Measurements from ENCODE around the gene C22orf39.

The C22orf39 gene

GRCh38 chr22:19461506-19461905 is 14.0 kb upstream of the C22orf39 start:
- peaks cover 77% of the 10 kb centered on the region for H3K36me3 ChIP-seq (ENCODE audit: insufficient read depth, low read depth, low read length)
- no peak overlapping the region for H3K9ac ChIP-seq (ENCODE audit: low read depth, low read length)
- no peaks in the 10 kb centered on the region for H3K9me3 ChIP-seq (ENCODE audit: insufficient read depth, low read depth, low read length)
- H3K27me3 ChIP-seq (ENCODE audit: insufficient read depth, low read length) = no peaks in the 10 kb centered on the region
- H3K4me3 ChIP-seq (ENCODE audit: low read length) = no peak overlapping the region
- H3K4me1 ChIP-seq (ENCODE audit: insufficient read depth, low read length) = no peaks in the 10 kb centered on the region
- H3K27ac ChIP-seq (ENCODE audit: low read length) = no peak overlapping the region

GRCh38 chr22:19460036-19460435 is 12.5 kb upstream of the C22orf39 start:
- Histone ChIP-seq H3K27me3 (ENCODE audit: insufficient read depth, low read length) (no peaks in the 10 kb centered on the region), H3K4me3 (ENCODE audit: low read length) (no peak overlapping the region), H3K27ac (ENCODE audit: low read length) (no peak overlapping the region), H3K9ac (ENCODE audit: low read depth, low read length) (no peak overlapping the region), H3K9me3 (ENCODE audit: insufficient read depth, low read depth, low read length) (no peaks in the 10 kb centered on the region), H3K4me1 (ENCODE audit: insufficient read depth, low read length) (no peaks in the 10 kb centered on the region), H3K36me3 (ENCODE audit: insufficient read depth, low read depth, low read length) (peaks cover 77% of the 10 kb centered on the region)

GRCh38 chr22:19457828-19458428 is 10.4 kb upstream of the C22orf39 start:
- Histone ChIP-seq H3K36me3 (ENCODE audit: insufficient read depth, low read depth, low read length) (peaks cover 77% of the 10 kb centered on the region), H3K4me1 (ENCODE audit: insufficient read depth, low read length) (no peaks in the 10 kb centered on the region), H3K9me3 (ENCODE audit: insufficient read depth, low read depth, low read length) (no peaks in the 10 kb centered on the region), H3K27me3 (ENCODE audit: insufficient read depth, low read length) (no peaks in the 10 kb centered on the region), H3K4me3 (ENCODE audit: low read length) (no peak overlapping the region), H3K9ac (ENCODE audit: low read depth, low read length) (no peak overlapping the region), H3K27ac (ENCODE audit: low read length) (no peak overlapping the region)

GRCh38 chr22:19456541-19456940 is 9.0 kb upstream of the C22orf39 start:
- Histone ChIP-seq H3K27me3 (ENCODE audit: insufficient read depth, low read length) (no peaks in the 10 kb centered on the region), H3K36me3 (ENCODE audit: insufficient read depth, low read depth, low read length) (peaks cover 85% of the 10 kb centered on the region), H3K4me3 (ENCODE audit: low read length) (no peak overlapping the region), H3K9ac (ENCODE audit: low read depth, low read length) (no peak overlapping the region), H3K27ac (ENCODE audit: low read length) (no peak overlapping the region), H3K9me3 (ENCODE audit: insufficient read depth, low read depth, low read length) (no peaks in the 10 kb centered on the region), H3K4me1 (ENCODE audit: insufficient read depth, low read length) (no peaks in the 10 kb centered on the region)

- H3K36me3 ChIP-seq (ENCODE audit: insufficient read depth, low read depth, low read length) = peaks cover 85% of the 10 kb centered on the region
- H3K4me3 ChIP-seq (ENCODE audit: low read length) = no peak overlapping the region
- no peak overlapping the region for H3K9ac ChIP-seq (ENCODE audit: low read depth, low read length)
- no peaks in the 10 kb centered on the region for H3K4me1 ChIP-seq (ENCODE audit: insufficient read depth, low read length)
- no peaks in the 10 kb centered on the region for H3K27me3 ChIP-seq (ENCODE audit: insufficient read depth, low read length)
- H3K9me3 ChIP-seq (ENCODE audit: insufficient read depth, low read depth, low read length) = no peaks in the 10 kb centered on the region
- H3K27ac ChIP-seq (ENCODE audit: low read length) = no peak overlapping the region
These were observed 8.3 kb upstream of the C22orf39 start for GRCh38 chr22:19455585-19456370.

- Histone ChIP-seq H3K27ac (ENCODE audit: low read length) (no peak overlapping the region), H3K4me1 (ENCODE audit: insufficient read depth, low read length) (no peaks in the 10 kb centered on the region), H3K36me3 (ENCODE audit: insufficient read depth, low read depth, low read length) (peaks cover 88% of the 10 kb centered on the region)
These were observed 7.5 kb upstream of the C22orf39 start for GRCh38 chr22:19455033-19455432.

GRCh38 chr22:19454156-19454555 is 6.6 kb upstream of the C22orf39 start:
- no peaks in the 10 kb centered on the region for H3K9me3 ChIP-seq (ENCODE audit: insufficient read depth, low read depth, low read length)
- H3K9ac ChIP-seq (ENCODE audit: low read depth, low read length) = no peak overlapping the region
- peaks cover 91% of the 10 kb centered on the region for H3K36me3 ChIP-seq (ENCODE audit: insufficient read depth, low read depth, low read length)

More at GRCh38 chr22:19455033-19455432, 7.5 kb upstream of the C22orf39 start:
- H3K9me3 ChIP-seq (ENCODE audit: insufficient read depth, low read depth, low read length) = no peaks in the 10 kb centered on the region
- no peaks in the 10 kb centered on the region for H3K27me3 ChIP-seq (ENCODE audit: insufficient read depth, low read length)
- no peak overlapping the region for H3K9ac ChIP-seq (ENCODE audit: low read depth, low read length)
- H3K4me3 ChIP-seq (ENCODE audit: low read length) = no peak overlapping the region

GRCh38 chr22:19453718-19454117 is 6.2 kb upstream of the C22orf39 start:
- Histone ChIP-seq H3K27ac (ENCODE audit: low read length) (no peak overlapping the region), H3K36me3 (ENCODE audit: insufficient read depth, low read depth, low read length) (peaks cover 88% of the 10 kb centered on the region), H3K27me3 (ENCODE audit: insufficient read depth, low read length) (no peaks in the 10 kb centered on the region), H3K4me3 (ENCODE audit: low read length) (no peak overlapping the region), H3K9ac (ENCODE audit: low read depth, low read length) (no peak overlapping the region), H3K9me3 (ENCODE audit: insufficient read depth, low read depth, low read length) (no peaks in the 10 kb centered on the region), H3K4me1 (ENCODE audit: insufficient read depth, low read length) (no peaks in the 10 kb centered on the region)

More at GRCh38 chr22:19454156-19454555, 6.6 kb upstream of the C22orf39 start:
- H3K27me3 ChIP-seq (ENCODE audit: insufficient read depth, low read length) = no peaks in the 10 kb centered on the region
- H3K4me3 ChIP-seq (ENCODE audit: low read length) = no peak overlapping the region
- no peak overlapping the region for H3K27ac ChIP-seq (ENCODE audit: low read length)
- no peaks in the 10 kb centered on the region for H3K4me1 ChIP-seq (ENCODE audit: insufficient read depth, low read length)

GRCh38 chr22:19451570-19451969 is 4.1 kb upstream of the C22orf39 start:
- Histone ChIP-seq H3K27ac (ENCODE audit: low read length) (no peak overlapping the region), H3K36me3 (ENCODE audit: insufficient read depth, low read depth, low read length) (peaks cover 74% of the 10 kb centered on the region), H3K4me3 (ENCODE audit: low read length) (no peak overlapping the region), H3K4me1 (ENCODE audit: insufficient read depth, low read length) (peaks cover 2% of the 10 kb centered on the region; the same call in 1 of the 2 replicates), H3K9ac (ENCODE audit: low read depth, low read length) (no peak overlapping the region), H3K27me3 (ENCODE audit: insufficient read depth, low read length) (peaks cover 3% of the 10 kb centered on the region), H3K9me3 (ENCODE audit: insufficient read depth, low read depth, low read length) (no peaks in the 10 kb centered on the region)

- H3K36me3 ChIP-seq (ENCODE audit: insufficient read depth, low read depth, low read length) = peaks cover 64% of the 10 kb centered on the region
These were observed 3.1 kb upstream of the C22orf39 start for GRCh38 chr22:19450363-19451175.

GRCh38 chr22:19449422-19449767 is 1.9 kb upstream of the C22orf39 start:
- H3K9ac ChIP-seq (ENCODE audit: low read depth, low read length) = no peak overlapping the region
- peaks cover 2% of the 10 kb centered on the region; the same call in 1 of the 2 replicates for H3K4me1 ChIP-seq (ENCODE audit: insufficient read depth, low read length)

More at GRCh38 chr22:19450363-19451175, 3.1 kb upstream of the C22orf39 start:
- H3K9me3 ChIP-seq (ENCODE audit: insufficient read depth, low read depth, low read length) = no peaks in the 10 kb centered on the region
- H3K4me3 ChIP-seq (ENCODE audit: low read length) = no peak overlapping the region
- H3K9ac ChIP-seq (ENCODE audit: low read depth, low read length) = no peak overlapping the region
- peaks cover 10% of the 10 kb centered on the region for H3K27me3 ChIP-seq (ENCODE audit: insufficient read depth, low read length)
- H3K27ac ChIP-seq (ENCODE audit: low read length) = no peak overlapping the region
- H3K4me1 ChIP-seq (ENCODE audit: insufficient read depth, low read length) = peaks cover 2% of the 10 kb centered on the region; the same call in 1 of the 2 replicates

More at GRCh38 chr22:19449422-19449767, 1.9 kb upstream of the C22orf39 start:
- no peak overlapping the region for H3K4me3 ChIP-seq (ENCODE audit: low read length)
- peaks cover 10% of the 10 kb centered on the region for H3K27me3 ChIP-seq (ENCODE audit: insufficient read depth, low read length)
- no peak overlapping the region for H3K27ac ChIP-seq (ENCODE audit: low read length)
- no peaks in the 10 kb centered on the region for H3K9me3 ChIP-seq (ENCODE audit: insufficient read depth, low read depth, low read length)
- peaks cover 62% of the 10 kb centered on the region for H3K36me3 ChIP-seq (ENCODE audit: insufficient read depth, low read depth, low read length)

All from iPS-20b (cell line).